ENCODE results near the gene RTKN2.

Gene RTKN2

DNA sequence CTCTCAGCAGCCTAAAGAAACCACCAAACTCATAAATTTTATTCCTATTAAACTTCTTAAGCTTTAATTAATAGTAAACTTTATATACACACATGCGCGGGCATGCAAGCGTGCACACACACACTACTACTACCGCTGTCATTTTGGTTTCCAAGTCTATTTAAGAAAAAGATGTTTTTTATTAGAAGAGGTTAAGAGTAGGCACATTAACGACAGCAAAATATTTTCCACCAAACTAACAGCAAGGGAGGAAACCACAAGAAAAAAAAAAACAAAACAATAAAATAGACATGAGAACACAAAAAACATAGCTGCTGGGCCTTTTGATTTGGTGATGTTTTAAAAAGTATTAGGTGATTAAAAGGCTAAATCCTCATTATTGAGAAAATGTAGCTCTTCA is 28.6 kb downstream of the RTKN2 start:
- no peak for TF ChIP-seq CTCF (IDR thresholded peaks at IDR 0.05; ENCODE audit: control insufficient read depth, insufficient read depth, low read depth, low read length, missing control alignments)
- H3K4me3 ChIP-seq (ENCODE audit: control insufficient read depth, low read depth, low read length), result no peak overlapping the region
- peak; percentile 24 for DNase-seq (ENCODE audit: low read depth)

DNA sequence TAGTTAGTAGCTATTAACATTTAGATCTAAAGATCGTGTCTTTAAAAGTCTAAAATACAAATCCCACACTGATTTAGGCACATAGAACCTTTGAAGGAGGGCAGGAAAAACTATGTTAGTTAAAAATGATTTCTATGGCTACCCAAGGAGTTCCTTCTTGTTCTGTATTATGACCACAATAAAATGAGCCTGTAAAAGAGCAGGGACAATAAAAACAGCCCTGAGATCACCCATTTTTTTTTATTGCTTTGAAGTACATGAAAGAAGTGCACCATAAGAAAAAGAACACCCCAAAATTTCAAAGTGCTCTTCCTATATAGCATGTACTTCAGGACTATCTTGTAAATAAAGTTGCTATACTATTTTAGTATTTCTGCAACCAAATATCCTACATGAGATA is 29.8 kb downstream of the RTKN2 start:
- H3K4me3 ChIP-seq (ENCODE audit: control insufficient read depth, low read depth, low read length), result no peak overlapping the region
- DNase-seq (ENCODE audit: low read depth), result no peak
- no peak for TF ChIP-seq CTCF (IDR thresholded peaks at IDR 0.05; ENCODE audit: control insufficient read depth, insufficient read depth, low read depth, low read length, missing control alignments)

DNA sequence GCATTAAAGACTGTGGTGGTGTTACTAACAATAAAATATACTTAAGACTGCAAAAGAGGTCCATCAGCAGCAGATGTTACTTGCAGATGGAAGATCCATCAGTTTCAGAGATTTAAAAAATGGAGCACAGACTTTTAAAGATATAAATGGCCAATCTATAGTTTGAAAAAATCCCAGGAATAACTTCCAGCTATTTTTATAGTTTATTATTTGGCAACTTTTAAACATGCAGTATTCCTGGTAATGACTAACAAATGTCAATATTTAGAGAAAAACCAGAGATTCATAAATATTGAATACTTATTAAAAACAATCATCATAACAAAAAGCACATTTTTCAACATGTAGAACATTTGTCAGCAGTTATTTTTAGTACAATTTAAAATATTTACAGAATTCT is 30.7 kb downstream of the RTKN2 start:
- TF ChIP-seq CTCF (IDR thresholded peaks at IDR 0.05; ENCODE audit: control insufficient read depth, insufficient read depth, low read depth, low read length, missing control alignments), result no peak
- no peak overlapping the region for H3K4me3 ChIP-seq (ENCODE audit: control insufficient read depth, low read depth, low read length)
- DNase-seq (ENCODE audit: low read depth), result no peak

- TF ChIP-seq CTCF (IDR thresholded peaks at IDR 0.05; ENCODE audit: control insufficient read depth, insufficient read depth, low read depth, low read length, missing control alignments), result no peak
- no peak overlapping the region for H3K4me3 ChIP-seq (ENCODE audit: control insufficient read depth, low read depth, low read length)
- no peak for DNase-seq (ENCODE audit: low read depth)
These were observed 31.1 kb downstream of the RTKN2 start for GRCh38 chr10:62237506-62237905.

DNA sequence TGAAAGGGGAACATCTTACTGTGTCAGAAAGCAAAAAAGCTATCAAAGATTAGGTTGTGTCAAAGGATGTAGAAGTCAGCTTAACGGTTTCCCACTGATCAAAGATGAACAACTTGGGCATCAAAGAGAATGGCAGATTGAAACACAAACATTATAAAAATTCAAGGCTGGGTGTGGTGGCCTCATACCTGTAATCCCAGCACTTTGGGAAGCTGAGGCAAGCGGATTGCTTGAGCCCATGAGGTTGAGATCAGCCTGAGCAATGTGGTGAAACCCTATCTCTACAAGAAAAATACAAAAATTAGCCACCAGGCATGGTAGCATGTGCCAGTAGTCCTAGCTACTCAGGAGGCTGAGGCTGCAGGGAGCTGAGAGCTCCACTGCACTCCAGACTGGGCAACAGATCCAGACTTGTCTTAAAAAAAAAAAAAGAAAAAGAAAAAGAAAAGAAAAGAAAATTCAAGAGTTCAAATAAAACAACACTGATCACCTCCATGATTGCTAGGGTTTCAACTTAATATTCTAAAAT is 34.5 kb downstream of the RTKN2 start:
- TF ChIP-seq CTCF (IDR thresholded peaks at IDR 0.05; ENCODE audit: control insufficient read depth, insufficient read depth, low read depth, low read length, missing control alignments), result no peak
- DNase-seq (ENCODE audit: low read depth), result no peak
- H3K4me3 ChIP-seq (ENCODE audit: control insufficient read depth, low read depth, low read length), result no peak overlapping the region

DNA sequence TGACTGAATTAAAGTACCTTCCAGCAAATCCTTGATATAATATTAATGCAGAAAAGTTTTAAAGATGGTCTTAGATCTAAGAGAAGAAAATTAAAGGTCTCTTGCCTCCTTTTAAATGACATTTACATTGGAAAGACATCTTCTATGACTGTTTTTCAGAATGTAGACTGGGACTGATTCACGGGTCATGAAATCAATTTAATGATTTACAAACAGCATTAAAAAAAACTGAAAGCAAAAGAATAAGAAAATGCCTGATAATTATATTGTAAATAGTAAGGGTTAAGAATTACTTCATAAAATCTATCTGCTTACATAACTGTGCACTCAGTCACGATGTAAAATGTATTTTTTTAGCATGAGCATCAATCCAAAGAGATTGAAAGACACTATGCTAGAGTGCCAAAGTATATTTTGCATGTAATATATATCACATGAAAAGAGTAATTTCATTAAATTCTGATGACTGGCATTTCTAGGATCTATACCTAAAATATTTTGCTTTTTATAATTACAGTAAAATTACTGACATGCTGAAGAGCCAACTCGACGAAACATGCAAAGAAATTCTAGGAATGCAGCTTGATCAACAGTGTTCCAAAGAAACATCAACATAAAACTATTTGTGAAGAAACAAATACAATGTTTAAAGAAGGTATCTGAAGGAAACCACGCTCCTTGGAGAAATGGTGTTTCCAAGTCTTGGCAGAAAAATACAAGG is 35.1 kb downstream of the RTKN2 start:
- TF ChIP-seq CTCF (IDR thresholded peaks at IDR 0.05; ENCODE audit: control insufficient read depth, insufficient read depth, low read depth, low read length, missing control alignments), result no peak

More for the DNA sequence above, 35.1 kb downstream of the RTKN2 start:
- no peak overlapping the region for H3K4me3 ChIP-seq (ENCODE audit: control insufficient read depth, low read depth, low read length)
- no peak for DNase-seq (ENCODE audit: low read depth)
